Duodenal mucosa (tissue), 2 donors: ENCODE data around the gene MSH5.

ENCODE experiments used
- H3K27ac ChIP-seq: one replicate; pipeline ENCODE4 v1.7.0; 2013; ENCODE audit warnings: low read depth, low read length
- H3K27me3 ChIP-seq, 2 donors: one replicate each; pipeline ENCODE4 v1.7.0; 2013; ENCODE audit warnings: low read length in 2 of 2, control low read depth in 1 of 2; ENCODE audit not compliant: insufficient read depth in 2 of 2, control insufficient read depth in 1 of 2
- H3K36me3 ChIP-seq, 2 donors: one replicate each; pipeline ENCODE4 v1.7.0; 2013; ENCODE audit warnings: low read length in 2 of 2, control low read depth in 1 of 2; ENCODE audit not compliant: insufficient read depth in 2 of 2, control insufficient read depth in 1 of 2
- H3K4me1 ChIP-seq, 2 donors: one replicate each; pipeline ENCODE4 v1.7.0; 2013; ENCODE audit warnings: low read length in 2 of 2, control low read depth in 1 of 2; ENCODE audit not compliant: insufficient read depth in 2 of 2, control insufficient read depth in 1 of 2
- H3K4me3 ChIP-seq, 2 donors: one replicate each; pipeline ENCODE4 v1.7.0; 2013; ENCODE audit warnings: low read length in 2 of 2, low read depth in 1 of 2
- H3K9ac ChIP-seq, 2 donors: one replicate each; pipeline ENCODE4 v1.7.0; 2013; ENCODE audit warnings: low read length in 2 of 2, low read depth in 1 of 2
- H3K9me3 ChIP-seq, 2 donors: one replicate each; pipeline ENCODE4 v1.7.0; 2013; ENCODE audit warnings: low read length in 2 of 2, control low read depth in 1 of 2; ENCODE audit not compliant: control insufficient read depth in 1 of 2

The MSH5 gene

DNA sequence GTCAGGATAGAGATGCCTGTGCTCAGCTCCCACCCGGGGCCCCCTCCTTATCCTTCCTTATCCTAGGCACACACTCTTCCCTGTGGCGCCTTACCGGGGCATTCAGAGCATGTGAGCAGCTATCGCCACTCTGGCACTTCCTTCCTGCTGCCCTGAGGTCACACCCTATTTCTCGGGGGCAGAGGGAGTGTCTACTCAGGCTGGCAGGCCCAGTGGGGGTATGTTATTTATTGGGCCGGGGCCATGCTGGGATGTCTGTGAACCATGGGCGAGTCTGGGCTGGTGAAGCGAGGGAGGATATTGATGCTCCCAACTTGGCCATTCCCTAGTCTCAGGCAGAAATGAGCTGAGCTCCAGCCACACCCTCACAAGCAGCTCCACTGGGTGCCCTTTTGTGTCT is 28.6 kb upstream of the MSH5 start:
- no peak overlapping the region for H3K27ac ChIP-seq
- H3K9me3 ChIP-seq, result no peaks in the 10 kb centered on the region
- H3K9ac ChIP-seq, result no peak overlapping the region

DNA sequence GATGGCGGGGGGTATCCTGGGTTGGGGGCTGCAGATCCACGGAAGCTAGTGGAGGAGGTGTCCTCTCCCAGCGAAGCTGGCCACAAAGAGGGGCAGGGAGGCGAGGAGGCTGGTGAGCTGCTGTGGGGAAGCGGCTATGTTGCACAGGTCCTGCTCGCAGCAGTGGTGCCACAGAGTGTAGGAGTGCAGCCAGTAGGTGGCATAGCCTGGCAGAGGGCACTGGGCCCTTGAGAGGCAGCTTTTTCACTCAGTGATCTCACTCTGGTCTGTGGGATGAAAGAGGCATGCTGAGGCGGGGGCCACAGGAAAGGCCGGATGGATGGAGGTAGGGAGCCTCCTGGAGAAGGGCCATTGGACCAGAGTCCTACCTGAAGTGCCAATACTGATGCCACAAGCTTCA is 27.5 kb upstream of the MSH5 start:
- peaks cover 16 to 28% of the 10 kb centered on the region in 2 donors for H3K4me1 ChIP-seq
- no peaks in the 10 kb centered on the region for H3K9me3 ChIP-seq
- no peak overlapping the region for H3K4me3 ChIP-seq
- H3K27ac ChIP-seq, result no peak overlapping the region
- no peak overlapping the region for H3K9ac ChIP-seq
- H3K27me3 ChIP-seq, result no peaks in the 10 kb centered on the region
- no peaks in the 10 kb centered on the region for H3K36me3 ChIP-seq

More for the DNA sequence above, 28.6 kb upstream of the MSH5 start:
- Histone ChIP-seq H3K27me3 (no peaks in the 10 kb centered on the region), H3K4me3 (no peak overlapping the region), H3K36me3 (no peaks in the 10 kb centered on the region), H3K4me1 (peaks cover 16 to 28% of the 10 kb centered on the region in 2 donors)

DNA sequence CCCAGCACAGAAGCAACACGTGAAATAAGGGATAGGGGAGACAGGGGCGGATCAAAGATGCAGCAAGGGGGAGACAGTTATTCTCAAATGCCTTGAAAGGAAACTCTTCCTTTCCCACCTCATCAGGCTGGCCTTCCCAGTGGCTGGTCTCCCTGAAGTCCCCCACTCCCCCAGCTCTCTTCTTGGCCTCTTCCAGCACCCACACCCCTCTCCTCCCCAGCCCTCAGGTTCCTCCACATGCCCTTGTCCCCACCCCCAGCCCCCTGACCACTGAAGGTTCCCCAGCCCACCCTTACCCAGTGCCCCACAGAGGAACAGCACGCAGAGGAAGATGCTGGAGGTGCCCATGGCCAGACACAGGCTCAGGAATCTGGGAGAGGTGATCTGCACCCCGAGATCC is 26.3 kb upstream of the MSH5 start:
- H3K36me3 ChIP-seq, result no peaks in the 10 kb centered on the region
- no peak overlapping the region for H3K27ac ChIP-seq
- H3K27me3 ChIP-seq, result no peaks in the 10 kb centered on the region
- peaks cover 21 to 39% of the 10 kb centered on the region in 2 donors for H3K4me1 ChIP-seq
- H3K9ac ChIP-seq, result no peak overlapping the region
- H3K9me3 ChIP-seq, result no peaks in the 10 kb centered on the region
- no peak overlapping the region for H3K4me3 ChIP-seq

DNA sequence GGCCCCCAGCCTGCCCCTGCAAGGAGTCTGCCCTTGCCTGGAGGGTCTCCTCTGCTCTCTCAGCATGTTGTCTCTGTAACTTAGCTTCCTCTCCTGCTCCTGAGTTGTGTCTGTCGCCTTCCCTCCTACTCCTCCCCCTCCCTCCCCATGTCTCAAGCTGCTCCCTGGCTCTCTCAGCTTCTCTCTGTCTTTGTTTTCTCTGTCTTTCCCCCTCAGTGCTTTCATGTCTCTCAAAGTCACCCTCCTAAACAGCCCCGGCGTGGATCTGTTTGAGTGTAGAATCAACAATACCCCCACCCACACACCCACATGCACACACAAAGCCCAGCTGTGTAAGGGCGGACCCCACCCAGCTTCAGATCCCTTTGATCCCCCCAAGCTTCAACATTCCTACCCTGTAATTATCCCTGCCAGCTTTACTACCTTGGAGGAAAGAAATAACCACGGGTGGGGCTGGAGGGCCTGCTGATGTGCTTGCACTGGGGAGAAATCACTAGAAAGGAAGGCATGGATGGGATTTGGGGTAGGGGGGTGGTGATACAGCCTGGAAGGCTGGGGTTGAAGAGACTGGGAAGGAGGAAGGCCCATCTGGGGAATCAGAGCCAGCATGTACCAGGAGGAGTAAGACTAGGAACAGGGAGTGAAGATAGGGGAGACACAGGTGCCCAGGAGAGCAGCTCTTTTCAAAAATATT is 25.7 kb upstream of the MSH5 start:
- Histone ChIP-seq H3K4me1 (peaks cover 27 to 46% of the 10 kb centered on the region in 2 donors), H3K27ac (no peak overlapping the region), H3K9me3 (no peaks in the 10 kb centered on the region), H3K4me3 (no peak overlapping the region), H3K36me3 (no peaks in the 10 kb centered on the region), H3K9ac (no peak overlapping the region), H3K27me3 (no peaks in the 10 kb centered on the region)

DNA sequence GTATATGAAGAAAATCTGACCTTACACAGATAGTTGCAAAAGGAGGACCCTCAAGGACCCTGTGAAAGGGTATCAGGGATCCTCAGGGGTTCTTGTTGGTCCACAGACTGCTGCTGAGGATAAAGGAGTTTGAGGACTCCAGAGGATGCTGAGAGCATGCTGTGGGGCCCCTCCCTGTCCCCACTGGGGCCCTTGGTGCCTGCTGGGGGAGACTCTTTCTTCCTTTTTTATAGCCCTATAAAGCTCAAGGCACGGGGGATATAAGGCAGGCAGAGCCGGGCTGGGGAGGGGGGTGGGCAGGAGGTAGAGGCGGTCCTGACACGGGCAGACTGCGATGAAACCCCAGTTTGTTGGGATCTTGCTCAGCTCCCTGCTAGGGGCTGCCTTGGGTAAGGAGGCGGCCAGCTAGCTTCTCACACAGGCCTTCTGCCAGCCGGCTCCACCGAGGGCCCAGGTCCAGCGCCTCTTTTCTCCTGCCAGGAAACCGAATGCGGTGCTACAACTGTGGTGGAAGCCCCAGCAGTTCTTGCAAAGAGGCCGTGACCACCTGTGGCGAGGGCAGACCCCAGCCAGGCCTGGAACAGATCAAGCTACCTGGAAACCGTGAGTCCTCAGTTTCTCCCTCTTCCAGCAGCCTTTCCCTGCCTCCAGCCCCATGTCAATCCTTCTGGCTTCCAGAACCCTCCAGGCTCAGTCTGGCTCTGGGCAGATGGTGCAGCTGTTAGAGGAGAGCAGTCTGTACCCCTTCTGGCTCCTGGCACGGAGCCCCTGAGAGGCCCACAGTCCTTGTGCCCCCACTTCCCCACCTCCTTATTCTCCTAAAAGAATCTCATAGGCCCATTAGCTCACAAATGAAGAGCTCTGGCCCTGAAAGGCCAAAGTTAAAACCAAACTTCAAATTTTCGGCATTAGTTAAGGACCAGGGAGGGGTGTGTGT is 24.5 kb upstream of the MSH5 start, which contains the start of gene LY6G6D:
Gene LY6G6D (plus strand): TSS at position 327 of the 937 bp plus-strand sequence. CDS start 8 bp downstream, at position 335.
- Histone ChIP-seq H3K9me3 (no peaks in the 10 kb centered on the region), H3K27me3 (no peaks in the 10 kb centered on the region), H3K4me1 (peaks cover 27 to 51% of the 10 kb centered on the region in 2 donors), H3K4me3 (no peak within 1 kb of the TSS), H3K36me3 (no peaks in the 10 kb centered on the region), H3K9ac (no peak within 1 kb of the TSS), H3K27ac (no peak within 1 kb of the TSS)

DNA sequence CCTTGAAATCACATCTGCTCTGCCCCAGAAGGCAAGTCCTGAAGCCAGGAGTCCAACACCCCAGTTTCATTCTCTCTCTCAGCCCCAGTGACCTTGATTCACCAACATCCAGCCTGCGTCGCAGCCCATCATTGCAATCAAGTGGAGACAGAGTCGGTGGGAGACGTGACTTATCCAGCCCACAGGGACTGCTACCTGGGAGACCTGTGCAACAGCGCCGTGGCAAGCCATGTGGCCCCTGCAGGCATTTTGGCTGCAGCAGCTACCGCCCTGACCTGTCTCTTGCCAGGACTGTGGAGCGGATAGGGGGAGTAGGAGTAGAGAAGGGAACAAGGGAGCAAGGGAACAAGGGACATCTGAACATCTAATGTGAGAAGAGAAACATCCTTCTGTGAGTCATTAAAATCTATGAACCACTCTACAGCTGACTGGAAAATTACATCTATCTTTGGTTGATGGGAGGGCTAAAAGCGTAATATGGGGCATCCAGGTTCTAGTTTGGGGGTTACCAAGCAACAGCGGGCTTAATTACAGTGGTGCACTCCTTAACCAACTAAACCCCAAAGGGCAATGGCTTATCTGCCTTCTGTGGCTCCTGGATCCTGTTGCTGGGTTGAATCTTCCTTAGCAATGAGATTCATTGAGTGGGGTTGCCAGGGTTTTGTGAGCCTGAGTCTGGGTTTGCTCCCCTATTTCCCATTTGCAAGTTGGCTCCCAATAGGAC is 22.1 kb upstream of the MSH5 start:
- Histone ChIP-seq H3K4me1 (peaks cover 17 to 34% of the 10 kb centered on the region in 2 donors), H3K9me3 (no peaks in the 10 kb centered on the region), H3K27me3 (no peaks in the 10 kb centered on the region), H3K27ac (no peak overlapping the region), H3K36me3 (no peaks in the 10 kb centered on the region), H3K4me3 (no peak overlapping the region), H3K9ac (no peak overlapping the region)

DNA sequence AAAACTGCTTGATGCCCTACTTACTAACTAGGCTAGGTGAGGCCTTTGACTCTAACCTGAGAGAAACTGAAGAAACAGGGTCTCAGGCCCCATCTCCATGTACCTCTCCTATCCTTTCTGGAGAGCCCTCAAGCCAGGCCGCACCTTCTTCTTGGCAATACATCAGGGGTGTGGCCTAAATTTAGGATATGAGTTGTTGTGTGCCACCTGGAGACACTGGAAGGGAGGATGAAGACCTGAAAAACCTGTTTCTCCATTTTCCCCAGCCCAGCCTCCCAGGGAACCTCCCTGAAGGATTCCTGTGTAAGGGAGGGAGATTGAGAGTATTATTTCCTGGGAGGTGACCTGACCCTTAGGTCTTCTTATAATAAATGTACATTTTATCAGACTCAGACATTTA is 21.5 kb upstream of the MSH5 start:
- Histone ChIP-seq H3K36me3 (no peaks in the 10 kb centered on the region), H3K27ac (no peak overlapping the region), H3K9me3 (no peaks in the 10 kb centered on the region), H3K27me3 (no peaks in the 10 kb centered on the region), H3K9ac (no peak overlapping the region), H3K4me1 (peaks cover 17 to 34% of the 10 kb centered on the region in 2 donors), H3K4me3 (no peak overlapping the region)

DNA sequence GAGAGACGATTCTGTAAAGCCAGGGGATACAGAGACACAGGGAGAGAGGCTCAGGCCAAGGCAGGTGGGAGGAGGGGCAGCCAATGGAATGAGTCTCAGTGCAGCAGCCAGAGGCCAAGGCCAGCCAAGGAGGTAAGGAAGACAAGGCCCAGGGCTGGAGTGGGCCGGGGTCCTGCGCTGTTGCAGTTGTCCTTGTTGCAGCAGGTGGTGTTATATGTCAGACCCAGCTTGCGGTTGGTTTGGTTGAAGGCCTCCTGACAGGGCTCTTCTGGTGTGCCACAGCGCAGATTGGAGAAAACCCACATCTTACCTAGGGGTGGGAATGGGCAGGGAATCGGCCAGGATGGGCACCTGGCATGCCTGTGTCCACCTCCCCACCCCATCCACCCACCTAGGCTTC is 20.8 kb upstream of the MSH5 start:
- peak overlapping the region in 1 of 2 donors; percentile 38 for H3K9ac ChIP-seq
- no peaks in the 10 kb centered on the region for H3K27me3 ChIP-seq
- no peaks in the 10 kb centered on the region for H3K9me3 ChIP-seq
- H3K4me3 ChIP-seq, result no peak overlapping the region
- H3K4me1 ChIP-seq, result peaks cover 14 to 27% of the 10 kb centered on the region in 2 donors
- no peaks in the 10 kb centered on the region for H3K36me3 ChIP-seq
- no peak overlapping the region for H3K27ac ChIP-seq

DNA sequence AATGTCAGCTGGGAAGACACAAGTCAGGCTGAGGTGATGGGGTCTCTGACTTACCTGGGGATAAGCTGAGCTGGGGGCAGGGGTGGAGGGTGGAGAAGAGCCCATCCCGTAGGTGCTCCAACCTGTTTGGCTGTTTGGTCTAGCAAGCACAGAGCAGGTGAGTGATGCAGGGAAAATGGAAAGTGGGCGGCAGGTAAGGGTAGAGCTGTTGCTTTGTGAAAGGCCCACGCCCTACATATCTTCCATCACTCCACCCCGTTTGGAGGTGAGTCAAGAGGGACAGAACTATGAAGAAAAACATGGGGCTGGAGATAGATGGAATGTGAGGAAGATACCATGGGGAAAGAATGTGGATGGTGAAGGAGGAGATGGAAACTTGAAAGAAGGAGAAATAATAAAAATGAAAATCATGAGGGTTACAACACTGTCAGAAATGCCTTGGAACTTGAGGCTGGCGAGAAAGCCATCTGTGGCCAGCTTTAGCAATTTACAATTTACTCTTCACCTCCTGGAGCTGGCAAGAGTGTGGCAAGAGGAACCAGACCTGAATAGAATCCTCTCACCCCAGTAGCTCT is 19.5 kb upstream of the MSH5 start:
- Histone ChIP-seq H3K36me3 (no peaks in the 10 kb centered on the region), H3K4me3 (no peak overlapping the region), H3K27me3 (no peaks in the 10 kb centered on the region), H3K4me1 (peaks cover 11 to 23% of the 10 kb centered on the region in 2 donors), H3K9me3 (no peaks in the 10 kb centered on the region), H3K9ac (no peak overlapping the region), H3K27ac (no peak overlapping the region)
